NCI-H748 treated with DMSO at 0.1 percent for 48 hours (cell line): ENCODE data around the gene VAPA.

ENCODE experiments used
- DNase-seq: peaks from one replicate; lab custom pipeline; 2025; lab: John Stamatoyannopoulos, UW

The VAPA gene

DNA sequence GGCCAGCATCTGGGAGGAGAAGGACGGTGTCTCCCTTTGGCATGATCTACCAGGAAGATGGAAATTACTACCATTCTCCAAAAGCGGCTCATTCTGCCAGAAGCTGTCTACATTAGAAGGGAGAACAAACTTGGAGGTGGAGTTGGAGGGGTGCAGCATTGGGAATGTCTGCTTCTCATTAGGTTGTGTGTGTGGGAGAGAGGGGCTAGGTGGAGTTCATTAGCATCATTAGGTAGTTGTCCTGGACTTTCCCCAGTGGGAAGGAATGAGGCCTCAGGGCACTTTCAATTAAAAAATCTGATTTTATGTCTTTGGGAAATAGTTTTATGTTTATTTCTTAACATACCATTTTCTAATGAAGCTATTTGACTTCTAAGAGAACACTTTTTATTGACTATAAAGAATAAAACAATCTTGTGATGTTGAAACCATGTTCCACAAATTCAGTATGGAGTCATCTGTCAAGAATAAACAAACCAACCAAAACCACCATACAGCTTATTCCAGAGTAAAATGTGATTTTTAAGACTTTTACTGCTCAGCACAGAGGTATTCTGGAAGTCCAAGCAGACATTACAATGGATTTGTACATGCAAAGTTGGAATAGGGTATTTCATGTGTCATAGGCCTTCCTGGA, 60.6 kb downstream of the VAPA start:
- no peak for DNase-seq

DNA sequence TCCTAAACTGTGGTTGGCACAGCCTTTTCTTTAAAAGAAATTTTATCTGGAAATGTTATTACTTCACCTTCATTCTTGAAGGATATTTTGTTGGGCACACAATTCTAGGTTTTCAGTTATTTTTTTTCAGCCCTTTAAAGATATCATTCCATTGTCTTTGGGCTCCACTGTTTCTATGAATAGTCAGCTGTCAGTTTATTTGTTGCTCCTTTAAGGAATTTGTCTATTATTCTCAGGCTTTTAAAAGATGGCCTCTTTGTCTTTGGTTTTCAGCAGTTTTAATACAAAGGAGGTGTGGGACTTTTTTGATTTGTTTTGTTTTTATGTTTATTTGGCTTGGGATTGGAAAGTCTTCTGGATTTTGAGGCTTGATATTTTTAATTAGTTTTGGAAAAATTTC, 61.8 kb downstream of the VAPA start:
- DNase-seq: no peak

DNA sequence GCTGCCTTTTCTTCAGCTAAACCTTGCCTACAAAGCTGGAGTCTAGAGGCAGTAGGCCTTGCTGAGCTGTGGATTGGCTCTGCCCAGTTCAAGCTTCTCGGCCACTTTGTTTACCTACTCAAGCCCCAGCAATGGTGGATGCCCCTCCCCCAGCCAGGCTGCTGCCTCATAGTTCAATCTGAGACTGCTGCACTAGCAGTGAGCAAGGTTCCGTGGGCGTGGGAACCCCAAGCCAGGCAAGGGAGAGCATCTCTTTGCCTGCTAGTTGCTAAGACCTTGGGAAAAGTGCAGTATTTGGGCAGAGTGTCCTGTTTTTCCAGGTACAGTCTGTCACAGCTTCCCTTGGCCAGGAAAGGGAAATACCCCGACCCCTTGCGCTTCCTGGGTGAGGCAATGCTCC, 68.9 kb downstream of the VAPA start:
- DNase-seq: no peak

DNA sequence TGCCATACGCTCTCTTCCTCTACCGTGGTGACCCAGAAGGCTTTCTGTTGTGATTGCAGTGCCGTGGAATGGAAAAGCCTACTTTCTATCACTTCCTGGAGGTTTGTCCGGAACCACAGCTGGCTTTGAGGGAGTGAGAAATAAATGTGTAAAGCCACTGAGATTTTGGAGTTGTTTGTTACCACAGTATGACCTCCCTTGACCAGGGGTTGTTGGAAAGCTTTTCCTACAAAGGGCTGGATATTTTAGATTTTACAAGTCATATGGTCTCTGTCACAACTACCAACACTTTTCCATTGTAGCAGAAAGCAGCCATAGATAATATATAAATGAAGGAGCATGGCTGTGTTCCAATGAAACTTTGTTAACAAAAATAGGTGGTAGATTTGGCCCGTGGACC, 70.3 kb downstream of the VAPA start:
- DNase-seq: no peak

DNA sequence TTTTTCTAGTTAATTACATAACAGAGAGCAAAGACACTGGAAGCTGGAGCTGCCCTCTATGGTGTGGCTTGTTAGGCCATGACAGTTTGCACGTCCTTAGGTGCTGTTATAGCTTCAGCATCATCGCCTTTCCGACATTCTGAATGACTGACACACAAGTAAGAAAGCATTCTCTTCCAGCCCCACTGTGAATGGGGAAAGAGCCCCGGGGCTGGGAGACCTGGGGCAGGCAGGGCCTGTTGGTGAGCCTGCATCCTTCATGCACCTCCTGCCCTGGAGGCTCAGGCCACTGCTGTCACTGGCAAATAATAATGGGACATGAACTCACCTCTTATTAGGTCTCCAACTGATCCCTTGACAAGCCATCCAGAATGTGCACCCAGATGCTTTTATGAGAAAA, 71.8 kb downstream of the VAPA start:
- DNase-seq: no peak

DNA sequence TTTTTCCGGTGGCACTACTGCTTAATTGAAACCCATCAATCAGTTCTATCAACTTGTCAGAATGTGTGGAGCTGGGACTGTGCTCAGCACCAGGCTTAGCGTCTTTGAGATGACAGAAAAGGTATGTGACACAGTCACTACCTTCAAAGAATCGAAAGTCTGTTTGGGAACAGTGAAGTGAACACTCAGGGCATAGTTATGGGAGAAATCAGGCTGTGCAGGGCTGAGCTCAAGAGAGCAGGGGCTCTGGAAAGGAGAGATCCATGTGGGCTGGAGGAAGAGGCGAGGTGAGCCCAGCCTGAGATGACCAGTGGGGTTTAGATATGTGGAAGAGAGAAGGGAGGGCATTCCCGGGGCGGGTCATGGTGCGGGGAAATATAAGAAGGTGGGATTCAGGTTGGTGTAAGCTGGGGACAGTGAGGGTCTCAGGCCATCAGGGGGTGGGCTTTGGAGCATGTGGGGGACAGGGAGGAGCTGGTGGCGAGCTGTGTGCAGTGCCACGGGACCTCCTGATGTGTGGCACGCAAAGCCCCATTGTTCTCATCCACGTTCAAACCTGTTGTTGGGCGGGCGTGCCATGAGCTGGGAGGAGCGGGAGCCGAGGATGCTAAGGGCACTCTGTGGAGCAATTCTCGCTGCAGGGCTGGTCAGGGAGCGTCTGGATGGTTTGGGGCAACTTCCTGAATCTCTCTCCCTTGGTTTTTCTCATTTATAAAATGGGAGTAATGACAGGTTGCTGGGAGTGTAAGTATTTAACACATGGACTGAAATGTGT, 72.5 kb downstream of the VAPA start:
- no peak for DNase-seq

DNA sequence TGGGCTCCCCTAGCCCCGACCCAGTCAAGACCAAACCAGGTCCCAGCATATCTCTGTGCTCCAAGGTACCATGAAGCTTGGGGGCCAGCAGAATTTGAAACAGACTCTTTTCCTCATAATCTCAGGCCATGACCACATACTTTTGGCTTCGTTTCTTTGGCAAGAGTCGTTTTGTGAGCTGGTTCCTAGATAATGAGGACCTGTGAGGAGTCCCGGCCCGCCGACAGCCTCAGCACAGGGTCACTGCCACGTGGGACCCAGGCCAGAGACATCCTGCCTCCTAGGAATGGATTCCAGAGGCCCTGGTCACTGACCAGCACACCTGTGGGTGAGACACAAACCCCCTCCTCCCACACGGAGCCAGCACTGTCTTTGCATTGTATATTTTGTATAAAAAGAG, 73.5 kb downstream of the VAPA start:
- no peak for DNase-seq

DNA sequence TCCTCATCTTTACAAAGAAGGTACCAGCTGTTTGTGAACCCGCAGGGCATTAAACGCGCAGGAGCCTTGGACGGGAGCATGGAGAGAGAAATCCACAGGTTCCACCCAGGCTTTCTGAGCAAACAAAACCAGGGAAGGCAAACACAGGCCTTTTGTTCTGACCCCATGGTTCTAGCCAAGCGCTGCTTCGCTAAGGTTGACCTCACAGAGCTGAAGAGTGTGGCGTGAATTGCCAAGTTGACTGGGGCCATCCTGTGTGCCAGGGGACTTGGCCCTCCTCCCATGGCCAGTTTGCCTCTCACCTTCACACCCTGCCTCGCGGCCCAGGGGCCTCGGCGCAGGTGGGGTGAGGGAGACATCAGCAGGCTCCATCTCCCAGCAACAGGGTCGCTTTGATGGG, 74.1 kb downstream of the VAPA start:
- DNase-seq: peak; percentile 84

DNA sequence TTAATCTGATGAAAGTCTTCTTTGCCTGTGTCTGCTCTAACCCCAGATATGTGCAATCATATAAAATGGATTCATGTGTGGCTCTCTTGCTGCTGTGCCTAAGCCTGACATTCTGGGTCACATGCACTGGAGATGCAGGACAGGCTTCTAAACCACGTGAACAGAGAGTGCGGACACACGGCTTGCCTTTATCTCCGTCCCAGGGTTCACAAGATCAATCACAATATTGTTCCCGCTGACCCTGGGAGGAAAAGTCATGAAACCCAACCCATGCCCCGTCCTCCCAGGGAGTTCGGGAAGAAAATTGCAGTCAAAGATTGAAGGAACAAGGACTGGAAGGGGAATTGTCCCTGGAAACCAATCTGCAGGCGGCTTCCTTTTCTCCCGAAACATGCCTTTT, 74.8 kb downstream of the VAPA start:
- no peak for DNase-seq

DNA sequence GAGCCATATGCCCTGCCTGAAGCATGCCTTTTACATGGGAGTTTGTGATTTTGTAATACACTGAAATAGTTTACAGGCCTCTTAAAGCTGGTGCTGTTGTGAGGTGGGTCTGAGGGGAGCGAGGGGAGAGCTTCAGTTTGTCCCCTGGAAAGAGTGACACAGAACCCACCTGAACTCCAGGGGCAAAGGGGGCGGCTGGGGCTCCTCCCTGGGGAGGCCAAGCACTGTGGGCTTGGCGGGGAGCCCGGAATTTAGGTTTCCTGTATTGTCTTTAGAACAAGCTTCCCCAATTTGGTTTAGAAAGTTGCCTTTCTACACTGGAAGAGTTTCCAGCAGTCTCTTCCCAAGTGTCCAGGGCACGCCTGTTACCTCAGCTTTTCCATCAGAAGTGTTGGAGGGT, 75.7 kb downstream of the VAPA start:
- no peak for DNase-seq

DNA sequence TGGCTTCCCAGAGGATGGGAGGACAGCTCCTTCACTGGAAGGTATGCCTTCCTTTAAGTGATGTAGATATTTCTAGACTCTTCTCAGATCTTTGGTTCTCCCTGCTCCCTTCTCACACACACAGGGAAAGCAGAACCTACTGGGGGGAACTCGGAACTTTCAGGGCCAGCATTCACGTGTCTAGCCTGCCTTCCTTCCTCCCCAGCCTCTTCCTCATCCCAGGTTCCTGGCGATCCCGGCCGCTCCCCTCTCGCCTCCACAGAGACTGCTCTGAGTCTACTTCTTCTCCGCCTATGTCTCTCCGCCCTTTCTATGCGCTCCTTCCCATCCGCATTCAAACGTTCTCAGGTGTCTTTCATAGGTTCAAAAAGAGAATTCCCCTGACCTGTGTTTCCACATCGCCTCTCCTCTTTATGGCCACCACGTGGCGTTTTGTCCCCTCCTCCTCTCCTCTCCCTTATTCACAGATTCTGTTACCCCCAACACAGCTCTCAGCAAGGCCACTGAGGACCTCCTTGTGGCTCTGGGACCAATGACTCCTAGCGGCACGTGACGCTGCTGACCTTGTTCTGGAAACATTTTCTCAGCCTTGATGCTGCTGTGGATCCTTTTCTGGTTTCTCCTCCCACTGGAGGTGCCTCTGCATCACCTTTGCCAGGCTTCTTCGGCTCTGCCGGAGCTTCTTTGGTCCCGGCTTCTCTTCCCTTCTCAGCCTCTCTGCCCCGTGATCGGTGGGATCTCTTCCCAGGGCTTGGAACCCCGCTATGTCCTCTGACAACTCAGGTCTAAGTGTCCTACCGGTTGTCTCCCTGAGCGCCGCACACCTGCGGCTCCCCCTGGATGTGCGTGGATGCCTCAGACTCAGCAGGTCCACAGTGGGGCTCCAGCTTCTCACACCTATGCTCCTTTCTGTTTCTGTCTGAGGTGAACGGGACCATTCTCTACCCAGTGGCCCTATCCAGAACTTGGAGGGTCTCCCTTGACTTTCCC, 77.5 kb downstream of the VAPA start:
- DNase-seq: no peak

DNA sequence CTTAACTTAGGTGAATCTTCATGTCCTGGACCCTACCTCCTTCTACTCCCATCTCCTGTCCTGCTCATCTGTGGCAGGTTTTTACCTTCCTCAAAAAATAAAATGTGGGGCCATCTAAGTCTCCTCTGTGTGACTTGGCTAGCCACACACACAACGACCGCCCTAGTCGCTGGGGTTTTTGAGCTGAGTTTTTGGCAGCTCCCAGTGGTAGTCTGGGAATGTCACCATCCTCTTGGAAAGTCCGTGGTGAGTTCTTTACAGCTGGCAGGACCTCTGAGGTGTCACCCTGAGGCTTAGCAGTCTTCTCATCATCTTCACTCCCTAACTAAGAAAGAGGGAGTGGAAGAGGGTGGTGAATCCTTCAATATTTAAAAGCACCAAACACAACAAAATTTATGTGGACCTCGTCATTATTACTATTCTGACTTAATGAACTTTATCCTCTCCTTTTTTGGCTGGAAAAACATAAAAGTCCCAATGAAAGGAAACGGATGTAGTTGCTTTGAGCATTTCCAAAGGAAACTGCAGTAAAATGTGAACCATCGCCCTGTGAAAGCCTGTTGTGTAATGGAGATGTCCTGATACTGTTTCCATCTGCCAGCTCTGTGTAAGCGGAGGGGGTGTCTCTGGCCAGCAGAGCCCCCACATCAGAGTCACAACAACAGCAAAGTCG, 78.6 kb downstream of the VAPA start:
- DNase-seq: no peak

DNA sequence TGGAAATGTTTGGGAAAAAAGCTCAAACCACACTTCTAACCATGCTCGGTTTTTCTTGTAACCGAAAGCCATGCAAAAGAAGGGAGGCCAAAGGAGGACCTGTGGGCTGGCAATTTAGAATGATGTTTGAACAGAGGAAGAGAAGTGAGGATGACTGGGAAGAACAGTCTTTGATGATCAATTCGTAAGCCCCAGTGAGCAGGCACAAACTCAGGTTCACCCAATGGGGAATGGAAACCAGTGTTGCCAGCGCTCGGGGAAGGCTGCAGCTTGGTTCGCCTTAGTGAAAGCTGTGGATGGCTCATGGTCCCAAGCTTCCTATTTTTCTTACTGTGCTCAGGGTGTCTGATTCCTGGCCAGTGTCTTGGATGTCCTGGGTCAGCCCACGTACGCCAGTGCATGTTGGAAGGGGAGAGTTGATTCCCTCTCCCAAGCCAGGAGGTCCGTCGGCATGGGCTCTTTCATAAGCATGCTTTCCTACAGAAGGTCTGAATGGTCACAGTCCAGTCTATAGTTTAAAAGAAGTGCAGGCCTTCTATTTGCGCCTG, 79.2 kb downstream of the VAPA start:
- no peak for DNase-seq

DNA sequence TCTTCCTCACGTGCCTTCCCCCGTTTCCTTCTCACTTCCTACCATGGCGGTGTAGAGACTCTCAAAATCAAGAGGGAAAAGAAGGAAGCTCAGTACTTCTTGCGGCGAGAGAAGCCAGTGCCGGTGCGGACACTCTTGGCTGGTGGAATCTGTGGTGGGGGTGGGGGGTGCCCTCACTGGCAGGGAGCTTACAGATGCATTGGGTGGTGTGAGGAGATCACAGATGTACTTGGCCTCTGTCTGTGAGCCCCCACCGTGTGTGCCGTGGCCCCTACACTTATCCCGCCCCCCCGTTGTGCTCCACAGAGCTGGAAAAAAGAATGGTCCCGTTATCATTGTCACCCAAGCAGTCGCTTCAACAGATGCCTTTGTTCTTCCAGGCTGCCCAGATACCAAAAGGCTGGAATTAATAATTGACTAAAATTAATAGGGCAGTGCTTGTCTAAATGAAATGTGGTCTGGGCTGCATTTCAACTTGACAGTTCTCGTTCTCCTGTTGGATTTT, 79.8 kb downstream of the VAPA start:
- no peak for DNase-seq

DNA sequence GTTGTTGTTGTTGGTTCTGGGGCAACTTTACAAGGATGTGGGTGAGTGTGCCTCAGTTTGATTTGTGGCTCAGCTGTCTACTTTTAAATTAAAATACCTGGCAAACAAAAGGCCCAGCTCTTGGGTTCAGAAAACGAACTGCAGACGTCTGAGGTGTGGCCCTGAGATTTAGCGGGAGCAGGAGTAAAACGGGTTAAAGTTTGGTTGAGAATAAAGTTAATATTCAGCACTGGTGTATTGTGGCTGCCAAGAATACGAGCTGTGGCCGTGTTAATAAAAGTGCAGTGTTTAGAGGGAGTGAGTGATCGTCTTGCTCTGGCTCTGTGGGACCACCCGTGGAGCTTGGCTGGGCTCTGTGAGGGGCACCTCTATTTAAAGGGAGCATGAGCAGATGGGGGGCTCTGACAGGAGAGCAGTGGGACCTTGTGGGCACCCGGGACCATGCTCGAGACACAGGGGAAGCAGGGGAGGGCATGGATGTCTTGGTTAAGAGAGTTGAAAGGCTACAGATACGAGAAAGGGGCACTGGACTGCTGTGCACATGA, 80.3 kb downstream of the VAPA start:
- no peak for DNase-seq

DNA sequence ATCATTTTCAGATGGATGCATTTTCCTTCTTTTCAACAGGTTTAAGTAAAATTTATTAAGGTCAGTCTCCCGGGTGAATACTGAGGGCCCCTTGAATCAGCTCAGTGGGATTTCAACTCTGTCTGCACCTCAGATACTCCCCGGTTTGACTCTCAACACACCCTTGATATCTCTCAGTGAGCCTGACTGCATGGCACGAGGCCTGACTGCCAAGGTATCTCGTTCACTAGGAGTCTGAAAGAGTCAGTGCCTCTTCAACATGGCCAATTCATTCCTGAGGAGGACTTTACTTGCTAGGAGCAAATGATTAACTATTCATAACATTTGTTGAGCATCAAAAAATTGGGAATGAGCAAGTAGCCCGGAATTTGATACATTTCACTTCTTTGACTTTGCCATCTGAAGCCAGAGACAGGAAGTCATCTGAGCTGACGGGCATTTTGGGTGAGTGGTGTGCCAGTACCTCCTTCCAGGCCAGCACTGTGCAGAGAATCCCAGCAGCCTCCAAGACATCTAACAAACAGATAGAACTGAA, 81.0 kb downstream of the VAPA start:
- no peak for DNase-seq

DNA sequence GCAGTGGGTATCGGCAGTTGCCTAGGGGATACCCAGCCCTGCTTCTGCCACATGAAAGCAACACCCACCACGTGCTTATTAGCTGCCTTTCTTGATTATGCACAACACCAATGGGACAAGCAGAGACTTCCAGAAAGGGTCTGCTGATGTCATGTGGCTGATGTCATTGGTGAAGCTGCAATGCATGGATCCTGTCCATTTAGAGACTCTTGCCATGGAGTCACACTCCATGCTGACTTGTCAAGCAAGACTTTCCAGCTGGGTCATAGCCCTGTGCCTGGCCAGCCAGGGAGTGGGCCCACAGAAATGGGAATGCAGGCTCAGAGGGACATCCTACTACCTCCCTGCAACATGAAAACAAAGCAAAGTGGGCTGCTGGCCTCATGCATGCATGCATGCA, 81.8 kb downstream of the VAPA start:
- DNase-seq: no peak

DNA sequence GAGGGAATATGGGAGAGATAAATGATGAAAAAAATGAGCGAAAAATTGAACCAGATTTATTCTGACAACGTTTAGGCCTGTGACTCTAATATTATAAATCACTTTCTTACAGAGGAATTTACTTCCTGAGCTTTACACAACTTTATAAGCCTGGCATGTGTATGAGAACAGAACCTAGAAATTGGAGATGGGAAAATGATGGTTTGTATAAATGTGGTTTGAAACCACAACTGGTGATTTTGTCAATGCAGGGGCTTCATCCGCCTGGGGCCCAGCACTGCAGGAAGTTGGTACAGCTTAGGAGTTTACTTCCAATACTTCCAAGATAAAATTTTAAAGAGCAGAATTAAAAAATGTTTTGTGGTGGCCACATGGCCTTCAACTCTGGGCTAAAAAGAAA, 82.3 kb downstream of the VAPA start:
- DNase-seq: no peak

DNA sequence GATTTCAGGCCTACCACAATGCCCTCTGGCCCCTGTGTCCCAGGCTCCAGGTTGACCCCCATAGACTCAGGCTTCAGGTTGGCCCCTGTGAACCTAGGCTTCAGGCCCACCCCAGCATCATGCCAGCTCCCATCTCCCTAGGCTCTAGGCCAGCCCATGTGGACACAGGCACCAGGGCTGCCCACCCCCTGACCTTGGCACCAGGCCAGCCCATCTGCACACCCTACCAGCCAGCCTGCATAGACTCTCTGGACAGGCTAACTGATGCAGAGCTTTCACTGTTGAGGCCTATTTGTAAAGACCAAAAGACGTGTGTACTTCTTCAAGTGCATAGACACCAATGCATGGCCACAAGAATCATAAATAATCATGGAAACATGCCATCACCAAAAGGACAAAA, 83.9 kb downstream of the VAPA start:
- DNase-seq: no peak

DNA sequence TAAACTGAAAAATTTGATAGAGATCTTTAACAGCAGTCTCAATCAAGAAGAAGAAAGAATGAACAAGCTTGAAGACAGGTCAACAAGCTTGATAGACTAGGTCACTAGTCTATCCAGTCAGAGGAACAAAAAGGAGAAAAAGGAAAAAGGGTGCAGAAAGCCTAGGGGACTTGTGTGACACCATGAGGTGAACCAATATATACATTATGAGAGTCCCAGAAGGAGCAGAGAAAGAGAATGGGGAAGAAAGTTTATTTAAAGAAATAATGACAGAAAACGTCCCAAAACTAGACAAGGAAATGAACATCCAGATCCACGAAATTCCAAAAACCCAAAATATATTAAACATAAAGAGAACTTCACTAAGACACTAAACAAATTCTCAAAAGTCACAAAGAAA, 84.5 kb downstream of the VAPA start:
- no peak for DNase-seq

DNA sequence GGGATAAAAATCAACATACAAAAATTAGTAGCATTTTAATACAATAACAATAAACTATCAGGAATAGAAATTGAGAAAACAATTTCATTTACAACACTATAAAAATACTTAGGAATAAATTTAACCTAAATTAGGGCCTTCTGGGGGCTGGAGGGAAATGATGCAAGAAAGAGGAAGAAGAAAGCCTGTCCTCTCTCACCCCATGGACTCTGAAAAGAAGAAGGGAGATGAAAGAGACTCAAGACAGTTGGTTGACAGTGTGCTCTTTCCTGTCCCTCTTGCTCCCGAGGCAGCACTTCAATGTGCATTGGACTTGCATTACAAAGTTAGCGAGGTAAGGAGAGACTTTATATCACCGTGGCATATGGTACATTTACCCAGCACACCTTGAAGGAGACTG, 88.5 kb downstream of the VAPA start:
- no peak for DNase-seq
